Transverse colon (tissue), 4 donors: ENCODE data around the gene CCDC174.

ENCODE experiments used
- CTCF ChIP-seq, 5 experiments: fragments of 200-600 bp in 3 of 5; fragments of 450-650 bp in 2 of 5; sonication (generic) in 3 of 5; IDR thresholded peaks; 1 replicate in 2 of 5; 2 replicates in 3 of 5; pipeline ENCODE4 v1.5.1; 2016 to 2017; ENCODE audit warnings: antibody characterized with exemption in 5 of 5, inconsistent platforms in 3 of 5, mild to moderate bottlenecking in 2 of 5, moderate library complexity in 1 of 5
- POLR2A ChIP-seq: fragments of 450-650 bp; IDR thresholded peaks from one replicate; pipeline ENCODE4 v1.6.1; 2016; ENCODE audit warnings: antibody characterized with exemption, mild to moderate bottlenecking, moderate library complexity
- POLR2AphosphoS5 ChIP-seq, 3 donors: sonication (generic); formaldehyde crosslinking; IDR thresholded peaks; one replicate each; pipeline ENCODE4 v1.6.1; 2016; ENCODE audit warnings: antibody characterized with exemption in 3 of 3

- TF ChIP-seq CTCF (IDR thresholded peaks at IDR 0.05) (no peak), POLR2AphosphoS5 (IDR thresholded peaks at IDR 0.05) (no peak), POLR2A (no peak)
Observed at GRCh38 chr3:14632442-14632930, 19.1 kb upstream of the CCDC174 start.
